NB4 (cell line): ENCODE data around the gene PTGR1.
"Not testable (repeated sequence)": the region's sequence is repeated elsewhere in the genome, so short reads cannot be mapped to it uniquely, and the experiment has no call there.

Experiments
- DNase-seq: peaks from one replicate; pipeline ENCODE4 v3.0.0; 2010; ENCODE audit warnings: low read depth
- H3K4me3 ChIP-seq: one replicate; pipeline ENCODE4 v1.5.1; 2011; ENCODE audit warnings: mild to moderate bottlenecking, low read depth, low read length, moderate library complexity
- CTCF ChIP-seq: IDR thresholded peaks from one replicate; pipeline ENCODE4 v1.5.1; 2012; ENCODE audit warnings: low read depth, low read length
- MAX ChIP-seq: IDR thresholded peaks from 2 replicates; pipeline ENCODE4 v1.6.1; 2011; ENCODE audit warnings: low read depth, low read length
- MYC ChIP-seq: IDR thresholded peaks from 2 replicates; pipeline ENCODE4 v1.6.1; 2011; ENCODE audit warnings: low read depth, low read length
- POLR2A ChIP-seq: IDR thresholded peaks from 2 replicates; pipeline ENCODE4 v1.6.1; 2011; ENCODE audit warnings: mild to moderate bottlenecking; ENCODE audit not compliant: insufficient read length; ENCODE audit errors: extremely low read depth

Gene PTGR1

GRCh38 chr9:111627260-111627963 lies 28.0 kb upstream of the PTGR1 start:
- no peak for DNase-seq
- TF ChIP-seq MAX = no peak
- TF ChIP-seq POLR2A = no peak
- no peak for TF ChIP-seq CTCF
- no peak overlapping the region for H3K4me3 ChIP-seq

- H3K4me3 ChIP-seq = no peak overlapping the region
- peak; percentile 39 for DNase-seq
- TF ChIP-seq MAX (no peak), MYC (no peak), CTCF (no peak), POLR2A (no peak)
Measured at GRCh38 chr9:111622626-111623025, 23.2 kb upstream of the PTGR1 start.

- H3K4me3 ChIP-seq = no peak overlapping the region
- TF ChIP-seq CTCF (peak; percentile 72), POLR2A (no peak), MYC (no peak)
- peak; percentile 32 for DNase-seq
Measured at GRCh38 chr9:111621895-111622480, 22.5 kb upstream of the PTGR1 start.

GRCh38 chr9:111617349-111617748 lies 17.9 kb upstream of the PTGR1 start:
- not testable (repeated sequence) for H3K4me3 ChIP-seq, DNase-seq

GRCh38 chr9:111615928-111616327 lies 16.5 kb upstream of the PTGR1 start:
- no peak for DNase-seq
- no peak overlapping the region for H3K4me3 ChIP-seq
- TF ChIP-seq MYC = no peak
- TF ChIP-seq CTCF = no peak

GRCh38 chr9:111613436-111614040 lies 14.1 kb upstream of the PTGR1 start:
- DNase-seq = no peak
- TF ChIP-seq POLR2A = no peak
- TF ChIP-seq MYC = no peak
- TF ChIP-seq MAX = no peak
- TF ChIP-seq CTCF = no peak
- no peak overlapping the region for H3K4me3 ChIP-seq
